ENCODE results near the gene RBM8A.

- TF ChIP-seq EZH2 (IDR thresholded peaks at IDR 0.05; ENCODE audit: borderline replicate concordance, insufficient read depth, low read depth, low read length, poor library complexity, severe bottlenecking) (no peak), CTCF (IDR thresholded peaks at IDR 0.05) (no peak)
Measured at GRCh38 chr1:145936247-145936646, 9.0 kb upstream of the RBM8A start.
